H1 (cell line): Measurements from ENCODE around the gene FPR3.
"Not testable (repeated sequence)": the region's sequence is repeated elsewhere in the genome, so short reads cannot be mapped to it uniquely, and the experiment has no call there.

Source experiments
- CREB1 ChIP-seq: IDR thresholded peaks from 2 replicates; pipeline ENCODE4 v1.6.1; 2012; ENCODE audit warnings: inconsistent platforms
- CTCF ChIP-seq, 3 experiments: IDR thresholded peaks; 1 replicate in 2 of 3; 2 replicates in 1 of 3; pipeline versions ENCODE4 v1.5.1 to v1.6.1; 2011; ENCODE audit warnings: low read length in 3 of 3, mild to moderate bottlenecking in 3 of 3, inconsistent platforms in 2 of 3, low read depth in 1 of 3, moderate library complexity in 1 of 3; ENCODE audit not compliant: insufficient read depth in 1 of 3; ENCODE audit errors: control extremely low read depth in 1 of 3
- EP300 ChIP-seq, 2 experiments: IDR thresholded peaks; 1 replicate in 1 of 2; 2 replicates in 1 of 2; pipeline ENCODE4 v1.6.1; 2011 to 2012; ENCODE audit warnings: low read depth in 2 of 2, low read length in 2 of 2, mild to moderate bottlenecking in 2 of 2, borderline replicate concordance in 1 of 2, inconsistent platforms in 1 of 2, moderate library complexity in 1 of 2
- EZH2 ChIP-seq: fragments of 200-600 bp; sonication (generic); IDR thresholded peaks from 2 replicates; pipeline ENCODE4 v1.7.1; 2012; ENCODE audit warnings: low read depth, mild to moderate bottlenecking, moderate library complexity, low read length, inconsistent platforms; ENCODE audit not compliant: severe bottlenecking
- HDAC2 ChIP-seq, 2 experiments: fragments of 300-600 bp in 1 of 2; sonication (generic) in 1 of 2; IDR thresholded peaks; 2 replicates each; pipeline ENCODE4 v1.6.1; 2011 to 2012; ENCODE audit warnings: low read depth in 2 of 2, low read length in 2 of 2, mild to moderate bottlenecking in 2 of 2, moderate library complexity in 2 of 2, borderline replicate concordance in 1 of 2, inconsistent platforms in 1 of 2
- NANOG ChIP-seq: IDR thresholded peaks from 2 replicates; pipeline ENCODE4 v1.6.1; 2011; ENCODE audit warnings: low read length, low read depth, mild to moderate bottlenecking, inconsistent platforms; ENCODE audit not compliant: insufficient read depth, poor library complexity, severe bottlenecking
- POLR2A ChIP-seq, 2 experiments: IDR thresholded peaks; 1 replicate in 1 of 2; 2 replicates in 1 of 2; pipeline ENCODE4 v1.6.1; 2011; ENCODE audit warnings: low read depth in 2 of 2, low read length in 2 of 2, mild to moderate bottlenecking in 2 of 2; ENCODE audit errors: control extremely low read depth in 1 of 2
- RFX5 ChIP-seq: IDR thresholded peaks from 2 replicates; pipeline ENCODE4 v1.6.1; 2011; ENCODE audit warnings: low read depth, low read length, improper control_type of control experiment, borderline replicate concordance
- SP1 ChIP-seq: IDR thresholded peaks from 2 replicates; pipeline ENCODE4 v1.6.1; 2011; ENCODE audit warnings: low read depth, low read length
- SUZ12 ChIP-seq: fragments of 200-600 bp; sonication (generic); IDR thresholded peaks from 2 replicates; pipeline ENCODE4 v1.6.1; 2012; ENCODE audit warnings: mild to moderate bottlenecking, inconsistent platforms, low read length, moderate library complexity, mixed read lengths
- TBP ChIP-seq: IDR thresholded peaks from 2 replicates; pipeline ENCODE4 v1.6.1; 2011; ENCODE audit warnings: low read depth, low read length, improper control_type of control experiment

- TF ChIP-seq CTCF (IDR thresholded peaks at IDR 0.05; ENCODE audit: control extremely low read depth in 1 of 3, insufficient read depth in 1 of 3, low read depth in 1 of 3, low read length in 3 of 3); POLR2A (IDR thresholded peaks at IDR 0.05; ENCODE audit: control extremely low read depth in 1 of 2, low read depth in 2 of 2, low read length in 2 of 2); EP300 (IDR thresholded peaks at IDR 0.05; ENCODE audit: borderline replicate concordance in 1 of 2, low read depth in 2 of 2, low read length in 2 of 2); EZH2; SUZ12; RFX5; NANOG; TBP; CREB1; SP1; HDAC2 (IDR thresholded peaks at IDR 0.05; ENCODE audit: borderline replicate concordance in 1 of 2, low read depth in 2 of 2, low read length in 2 of 2): not testable (repeated sequence)
Observed at GRCh38 chr19:51776561-51776960, 18.4 kb upstream of the FPR3 start.
